ENCODE results near the gene CRKL.

The CRKL gene

GRCh38 chr22:20953342-20953608 lies 36.1 kb downstream of the CRKL start:
- TF ChIP-seq CTCF (IDR thresholded peaks at IDR 0.05; ENCODE audit: low read depth, low read length), result no peak
- no peak for DNase-seq (ENCODE audit: extremely low read depth, low read depth)

GRCh38 chr22:20953668-20954500 lies 36.7 kb downstream of the CRKL start:
- peak; percentile 32 for DNase-seq (ENCODE audit: extremely low read depth, low read depth)
- TF ChIP-seq CTCF (IDR thresholded peaks at IDR 0.05; ENCODE audit: low read depth, low read length), result no peak

GRCh38 chr22:20955548-20955947 lies 38.3 kb downstream of the CRKL start:
- no peak for DNase-seq (ENCODE audit: extremely low read depth, low read depth)

GRCh38 chr22:20956258-20957101 lies 39.3 kb downstream of the CRKL start:
- no peak for DNase-seq (ENCODE audit: extremely low read depth, low read depth)
- TF ChIP-seq CTCF (IDR thresholded peaks at IDR 0.05; ENCODE audit: low read depth, low read length), result no peak

More at GRCh38 chr22:20955548-20955947, 38.3 kb downstream of the CRKL start:
- no peak for TF ChIP-seq CTCF (IDR thresholded peaks at IDR 0.05; ENCODE audit: low read depth, low read length)

GRCh38 chr22:20957102-20957682 lies 40.0 kb downstream of the CRKL start:
- TF ChIP-seq CTCF (IDR thresholded peaks at IDR 0.05; ENCODE audit: low read depth, low read length), result no peak
- DNase-seq (ENCODE audit: extremely low read depth, low read depth), result no peak

GRCh38 chr22:20957683-20958431 lies 40.6 kb downstream of the CRKL start:
- DNase-seq (ENCODE audit: extremely low read depth, low read depth), result no peak
- TF ChIP-seq CTCF (IDR thresholded peaks at IDR 0.05; ENCODE audit: low read depth, low read length), result no peak

All from AG09319 (cell line).